ENCODE measurements around the gene ID2. TPM values are rescaled to one million over a fixed set of nuclear protein-coding genes. Genes with fewer than 3 reads are reported as not detected.
A peak's percentile ranks its signal among the peaks of the same experiment; 100 is the strongest.

ID2 gene
- total and polyA plus RNA-seq, 10 of the 15 experiments (the other 5 are each of a cell fraction or from before 2014, with no cell fraction given): 39.0 to 613 (median 73.6) TPM

DNA sequence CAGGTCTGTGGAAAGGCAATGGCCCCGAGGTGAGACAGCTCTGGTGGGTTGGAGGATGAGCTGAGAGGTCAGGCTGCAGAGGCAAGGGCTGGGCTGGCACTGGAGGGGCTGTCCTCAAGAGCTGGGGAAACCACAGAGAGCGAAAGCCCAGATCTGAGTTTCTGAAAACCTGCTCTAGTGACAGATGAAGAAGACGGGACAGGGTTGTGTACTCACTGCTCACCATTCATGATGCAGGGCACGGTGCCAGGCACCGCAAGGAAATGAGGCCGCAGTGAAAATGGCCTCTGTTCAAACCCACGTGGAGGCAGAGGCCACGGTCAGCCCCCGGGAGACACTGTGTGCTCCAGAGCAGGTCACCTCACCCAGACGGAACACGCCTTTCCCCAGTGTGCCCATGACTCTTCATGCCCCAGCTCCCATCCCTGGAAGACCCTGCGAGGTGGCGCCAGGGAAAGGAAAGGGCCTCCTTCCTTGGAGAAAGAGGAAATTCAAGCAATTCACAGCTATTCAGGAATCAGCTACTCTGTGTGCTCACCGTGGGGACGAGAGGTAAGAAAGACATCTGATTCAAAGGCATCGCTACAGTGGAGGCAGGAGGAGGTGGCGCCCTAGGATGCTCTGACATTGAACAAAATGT is 24.3 kb upstream of the ID2 start:
- Histone ChIP-seq H3K9ac (ENCODE audit: control insufficient read depth, insufficient read depth, low read length) (no peak overlapping the region), H3K79me2 (ENCODE audit: control insufficient read depth, insufficient read depth, low read length) (no peaks in the 10 kb centered on the region), H3K27me3 (replicated peaks in 1 of 2; ENCODE audit: control insufficient read depth in 2 of 2, insufficient read depth in 2 of 2, low read length in 1 of 2) (no peaks in the 10 kb centered on the region; a peak in 1 of 4 replicates), H3K4me3 (no peak overlapping the region), H3K4me1 (ENCODE audit: control insufficient read depth, insufficient read depth, low read length) (peaks cover 5% of the 10 kb centered on the region), H4K20me1 (ENCODE audit: control insufficient read depth, insufficient read depth) (no peaks in the 10 kb centered on the region), H3K27ac (ENCODE audit: control insufficient read depth, insufficient read depth) (no peak overlapping the region), H2AFZ (ENCODE audit: control insufficient read depth, low read depth, low read length) (no peak overlapping the region), H3K36me3 (ENCODE audit: control insufficient read depth in 2 of 2, insufficient read depth in 2 of 2, low read length in 1 of 2) (no peaks in the 10 kb centered on the region), H3K9me3 (replicated peaks; ENCODE audit: control insufficient read depth, insufficient read depth, low read length) (no peaks in the 10 kb centered on the region; the same call in 2 of the 3 replicates), H3K4me2 (ENCODE audit: control insufficient read depth, insufficient read depth) (no peak overlapping the region)
- TF ChIP-seq, protein P1, sequence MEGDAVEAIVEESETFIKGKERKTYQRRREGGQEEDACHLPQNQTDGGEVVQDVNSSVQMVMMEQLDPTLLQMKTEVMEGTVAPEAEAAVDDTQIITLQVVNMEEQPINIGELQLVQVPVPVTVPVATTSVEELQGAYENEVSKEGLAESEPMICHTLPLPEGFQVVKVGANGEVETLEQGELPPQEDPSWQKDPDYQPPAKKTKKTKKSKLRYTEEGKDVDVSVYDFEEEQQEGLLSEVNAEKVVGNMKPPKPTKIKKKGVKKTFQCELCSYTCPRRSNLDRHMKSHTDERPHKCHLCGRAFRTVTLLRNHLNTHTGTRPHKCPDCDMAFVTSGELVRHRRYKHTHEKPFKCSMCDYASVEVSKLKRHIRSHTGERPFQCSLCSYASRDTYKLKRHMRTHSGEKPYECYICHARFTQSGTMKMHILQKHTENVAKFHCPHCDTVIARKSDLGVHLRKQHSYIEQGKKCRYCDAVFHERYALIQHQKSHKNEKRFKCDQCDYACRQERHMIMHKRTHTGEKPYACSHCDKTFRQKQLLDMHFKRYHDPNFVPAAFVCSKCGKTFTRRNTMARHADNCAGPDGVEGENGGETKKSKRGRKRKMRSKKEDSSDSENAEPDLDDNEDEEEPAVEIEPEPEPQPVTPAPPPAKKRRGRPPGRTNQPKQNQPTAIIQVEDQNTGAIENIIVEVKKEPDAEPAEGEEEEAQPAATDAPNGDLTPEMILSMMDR (IDR thresholded peaks at IDR 0.05 in 2 of 3, conservative IDR thresholded peaks at IDR 0.05 in 1 of 3; ENCODE audit: control insufficient read depth in 2 of 3, extremely low read depth in 1 of 3, insufficient read depth in 1 of 3, low read depth in 3 of 3, low read length in 3 of 3): no peak
- no peak for TF ChIP-seq SRF (IDR thresholded peaks at IDR 0.05; ENCODE audit: low read depth in 2 of 2, low read length in 2 of 2)
- no peak for TF ChIP-seq CHD1 (IDR thresholded peaks at IDR 0.05; ENCODE audit: low read depth, low read length)
- no peak for TF ChIP-seq HDAC6 (IDR thresholded peaks at IDR 0.05; ENCODE audit: unreplicated experiment)
- TF ChIP-seq EGR1 (IDR thresholded peaks at IDR 0.05; ENCODE audit: borderline replicate concordance in 1 of 2, low read depth in 2 of 2, low read length in 2 of 2): no peak
- TF ChIP-seq, protein P2, sequence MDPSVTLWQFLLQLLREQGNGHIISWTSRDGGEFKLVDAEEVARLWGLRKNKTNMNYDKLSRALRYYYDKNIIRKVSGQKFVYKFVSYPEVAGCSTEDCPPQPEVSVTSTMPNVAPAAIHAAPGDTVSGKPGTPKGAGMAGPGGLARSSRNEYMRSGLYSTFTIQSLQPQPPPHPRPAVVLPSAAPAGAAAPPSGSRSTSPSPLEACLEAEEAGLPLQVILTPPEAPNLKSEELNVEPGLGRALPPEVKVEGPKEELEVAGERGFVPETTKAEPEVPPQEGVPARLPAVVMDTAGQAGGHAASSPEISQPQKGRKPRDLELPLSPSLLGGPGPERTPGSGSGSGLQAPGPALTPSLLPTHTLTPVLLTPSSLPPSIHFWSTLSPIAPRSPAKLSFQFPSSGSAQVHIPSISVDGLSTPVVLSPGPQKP (IDR thresholded peaks at IDR 0.05; ENCODE audit: low read depth, low read length): no peak
- no peak for TF ChIP-seq CHD4 (IDR thresholded peaks at IDR 0.05)
- TF ChIP-seq ZNF24 (IDR thresholded peaks at IDR 0.05): no peak
- TF ChIP-seq, protein P3, sequence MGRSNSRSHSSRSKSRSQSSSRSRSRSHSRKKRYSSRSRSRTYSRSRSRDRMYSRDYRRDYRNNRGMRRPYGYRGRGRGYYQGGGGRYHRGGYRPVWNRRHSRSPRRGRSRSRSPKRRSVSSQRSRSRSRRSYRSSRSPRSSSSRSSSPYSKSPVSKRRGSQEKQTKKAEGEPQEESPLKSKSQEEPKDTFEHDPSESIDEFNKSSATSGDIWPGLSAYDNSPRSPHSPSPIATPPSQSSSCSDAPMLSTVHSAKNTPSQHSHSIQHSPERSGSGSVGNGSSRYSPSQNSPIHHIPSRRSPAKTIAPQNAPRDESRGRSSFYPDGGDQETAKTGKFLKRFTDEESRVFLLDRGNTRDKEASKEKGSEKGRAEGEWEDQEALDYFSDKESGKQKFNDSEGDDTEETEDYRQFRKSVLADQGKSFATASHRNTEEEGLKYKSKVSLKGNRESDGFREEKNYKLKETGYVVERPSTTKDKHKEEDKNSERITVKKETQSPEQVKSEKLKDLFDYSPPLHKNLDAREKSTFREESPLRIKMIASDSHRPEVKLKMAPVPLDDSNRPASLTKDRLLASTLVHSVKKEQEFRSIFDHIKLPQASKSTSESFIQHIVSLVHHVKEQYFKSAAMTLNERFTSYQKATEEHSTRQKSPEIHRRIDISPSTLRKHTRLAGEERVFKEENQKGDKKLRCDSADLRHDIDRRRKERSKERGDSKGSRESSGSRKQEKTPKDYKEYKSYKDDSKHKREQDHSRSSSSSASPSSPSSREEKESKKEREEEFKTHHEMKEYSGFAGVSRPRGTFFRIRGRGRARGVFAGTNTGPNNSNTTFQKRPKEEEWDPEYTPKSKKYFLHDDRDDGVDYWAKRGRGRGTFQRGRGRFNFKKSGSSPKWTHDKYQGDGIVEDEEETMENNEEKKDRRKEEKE (IDR thresholded peaks at IDR 0.05): no peak
- no peak for TF ChIP-seq NFXL1 (IDR thresholded peaks at IDR 0.05; ENCODE audit: borderline replicate concordance)
- TF ChIP-seq MYC (IDR thresholded peaks at IDR 0.05; ENCODE audit: insufficient read depth, insufficient read length, insufficient replicate concordance, low read length, severe bottlenecking): no peak
- no peak for TF ChIP-seq FOXM1 (IDR thresholded peaks at IDR 0.05; ENCODE audit: low read depth, low read length)
- no peak for DNase-seq (ENCODE audit: low read depth, low spot score)
- BruUV-seq (replicated peaks): no TSS peak
- peak; percentile 73 for ATAC-seq
- in situ Hi-C loops (cut with MboI) (no loop called here), intact Hi-C loops (cut with micrococcal nuclease; ENCODE audit: unreplicated experiment) (no loop called here)
- ChIA-PET POLR2A (no interaction called here), CTCF (interaction anchor here (2.0 kb wide), 1 partner anchor 23 kb away, joined by 5 read pairs; no protein-coding TSS in a partner anchor), RAD21 (ENCODE audit: unreplicated experiment) (interaction anchor here (1.2 kb wide), 1 partner anchor 23 kb away, joined by 3 read pairs; no protein-coding TSS in a partner anchor), SMC1A (ENCODE audit: uncharacterized antibody, unreplicated experiment) (interaction anchor here (1.4 kb wide), 1 partner anchor 55 kb away, joined by 3 read pairs; no protein-coding TSS in a partner anchor)
- WGBS (ENCODE audit: insufficient coverage, insufficient replicate concordance, low lambda C conversion rate, missing lambda C conversion rate): 41% methylated on average over 17 of the region's 17 CpGs
- FAIRE-seq: no peak

All from GM12878 (cell line).